ENCODE data around the gene ACTRT2. TPM values are rescaled to one million over a fixed set of nuclear protein-coding genes. Genes with fewer than 3 reads are reported as not detected.

The ACTRT2 gene
- total RNA-seq (not detected), polyA plus RNA-seq (not detected), total RNA-seq (not detected)

- ChIA-PET CTCF (no interaction called here), POLR2A (no interaction called here)
- H3K4me3 Mint-ChIP-seq = no peak within 1 kb of the TSS
- H3K27ac Mint-ChIP-seq = peak within 1 kb of the TSS in 2 of 9 donors; percentile 14 to 18
- ATAC-seq = no peak
- Histone ChIP-seq H3K4me1 (ENCODE audit: control insufficient read depth in 2 of 2, insufficient read depth in 2 of 2, low read length in 2 of 2) (no peaks in the 10 kb centered on the region), H3K9me3 (ENCODE audit: control insufficient read depth in 2 of 3, low read length in 3 of 3) (no peaks in the 10 kb centered on the region), H3K4me3 (ENCODE audit: low read length) (no peak within 1 kb of the TSS), H3K27me3 (ENCODE audit: control insufficient read depth in 2 of 2, insufficient read depth in 2 of 2, low read length in 2 of 2) (no peaks in the 10 kb centered on the region), H3K36me3 (ENCODE audit: control insufficient read depth in 2 of 3, insufficient read depth in 3 of 3, low read length in 3 of 3) (no peaks in the 10 kb centered on the region), H3K27ac (ENCODE audit: low read depth, low read length) (no peak within 1 kb of the TSS)
- H3K27me3 Mint-ChIP-seq = peaks cover 0 to 4% (median 0%) of the 10 kb centered on the region in 5 donors
- peak in 1 of 9 donors; percentile 5 for DNase-seq
- intact Hi-C loops (cut with micrococcal nuclease) = no loop called here
- H3K4me1 Mint-ChIP-seq = peaks cover 0 to 1% (median 0%) of the 10 kb centered on the region in 7 donors
- no peaks in the 10 kb centered on the region for H3K36me3 Mint-ChIP-seq
- peaks cover 0 to 2% (median 0%) of the 10 kb centered on the region in 11 donors for H3K9me3 Mint-ChIP-seq
These were observed at the start of gene ACTRT2 for GRCh38 chr1:3021233-3021671. ACTRT2 (plus strand) TSS chr1:3021467; CDS start chr1:3021687, 220 bp downstream.

GRCh38 chr1:2971609-2972008, 49.7 kb upstream of the ACTRT2 start:
- H3K36me3 ChIP-seq (ENCODE audit: control insufficient read depth in 2 of 3, insufficient read depth in 3 of 3, low read length in 3 of 3) = no peaks in the 10 kb centered on the region
- H3K9me3 ChIP-seq (ENCODE audit: control insufficient read depth in 2 of 3, low read length in 3 of 3) = no peaks in the 10 kb centered on the region
- no peak overlapping the region for H3K27ac Mint-ChIP-seq
- H3K9me3 Mint-ChIP-seq = no peaks in the 10 kb centered on the region
- H3K4me3 Mint-ChIP-seq = no peak overlapping the region
- peaks cover 0 to 7% (median 0%) of the 10 kb centered on the region in 7 donors for H3K4me1 Mint-ChIP-seq
- no peak overlapping the region for H3K27ac ChIP-seq (ENCODE audit: low read depth, low read length)
- no peak for ATAC-seq
- H3K27me3 ChIP-seq (ENCODE audit: control insufficient read depth in 2 of 2, insufficient read depth in 2 of 2, low read length in 2 of 2) = no peaks in the 10 kb centered on the region
- no peaks in the 10 kb centered on the region for H3K4me1 ChIP-seq (ENCODE audit: control insufficient read depth in 2 of 2, insufficient read depth in 2 of 2, low read length in 2 of 2)
- H3K27me3 Mint-ChIP-seq = peaks cover 0 to 4% (median 0%) of the 10 kb centered on the region in 5 donors
- no peak for DNase-seq
- H3K4me3 ChIP-seq (ENCODE audit: low read length) = no peak overlapping the region
- CTCF ChIA-PET = no interaction called here
- H3K36me3 Mint-ChIP-seq = no peaks in the 10 kb centered on the region
- intact Hi-C loops (cut with micrococcal nuclease) = no loop called here
- POLR2A ChIA-PET = no interaction called here

GRCh38 chr1:2972011-2972878, 49.0 kb upstream of the ACTRT2 start:
- no peak for DNase-seq
- Mint-ChIP-seq H3K4me1 (peaks cover 0 to 7% (median 0%) of the 10 kb centered on the region in 7 donors), H3K9me3 (no peaks in the 10 kb centered on the region), H3K27me3 (peaks cover 0 to 4% (median 0%) of the 10 kb centered on the region in 5 donors), H3K4me3 (no peak overlapping the region), H3K36me3 (no peaks in the 10 kb centered on the region), H3K27ac (no peak overlapping the region)
- intact Hi-C loops (cut with micrococcal nuclease) = no loop called here
- no peak overlapping the region for H3K4me3 ChIP-seq (ENCODE audit: low read length)
- no peak for ATAC-seq
- H3K27me3 ChIP-seq (ENCODE audit: control insufficient read depth in 2 of 2, insufficient read depth in 2 of 2, low read length in 2 of 2) = no peaks in the 10 kb centered on the region
- no peak overlapping the region for H3K27ac ChIP-seq (ENCODE audit: low read depth, low read length)
- H3K4me1 ChIP-seq (ENCODE audit: control insufficient read depth in 2 of 2, insufficient read depth in 2 of 2, low read length in 2 of 2) = no peaks in the 10 kb centered on the region
- ChIA-PET POLR2A (no interaction called here), CTCF (no interaction called here)
- no peaks in the 10 kb centered on the region for H3K9me3 ChIP-seq (ENCODE audit: control insufficient read depth in 2 of 3, low read length in 3 of 3)
- H3K36me3 ChIP-seq (ENCODE audit: control insufficient read depth in 2 of 3, insufficient read depth in 3 of 3, low read length in 3 of 3) = no peaks in the 10 kb centered on the region

- Mint-ChIP-seq H3K36me3 (no peaks in the 10 kb centered on the region), H3K9me3 (no peaks in the 10 kb centered on the region), H3K27me3 (peaks cover 0 to 4% (median 0%) of the 10 kb centered on the region in 5 donors), H3K27ac (no peak overlapping the region), H3K4me1 (peaks cover 0 to 7% (median 0%) of the 10 kb centered on the region in 7 donors), H3K4me3 (no peak overlapping the region)
- H3K4me1 ChIP-seq (ENCODE audit: control insufficient read depth in 2 of 2, insufficient read depth in 2 of 2, low read length in 2 of 2) = no peaks in the 10 kb centered on the region
- H3K27ac ChIP-seq (ENCODE audit: low read depth, low read length) = no peak overlapping the region
- no peaks in the 10 kb centered on the region for H3K27me3 ChIP-seq (ENCODE audit: control insufficient read depth in 2 of 2, insufficient read depth in 2 of 2, low read length in 2 of 2)
- no peaks in the 10 kb centered on the region for H3K9me3 ChIP-seq (ENCODE audit: control insufficient read depth in 2 of 3, low read length in 3 of 3)
- H3K4me3 ChIP-seq (ENCODE audit: low read length) = no peak overlapping the region
- CTCF ChIA-PET = no interaction called here
- H3K36me3 ChIP-seq (ENCODE audit: control insufficient read depth in 2 of 3, insufficient read depth in 3 of 3, low read length in 3 of 3) = no peaks in the 10 kb centered on the region
- intact Hi-C loops (cut with micrococcal nuclease) = no loop called here
- ATAC-seq (no peak), DNase-seq (no peak)
- POLR2A ChIA-PET = no interaction called here
These were observed 48.2 kb upstream of the ACTRT2 start for GRCh38 chr1:2972879-2973575.

- POLR2A ChIA-PET = no interaction called here
- DNase-seq = no peak
- Histone ChIP-seq H3K27me3 (ENCODE audit: control insufficient read depth in 2 of 2, insufficient read depth in 2 of 2, low read length in 2 of 2) (no peaks in the 10 kb centered on the region), H3K27ac (ENCODE audit: low read depth, low read length) (no peak overlapping the region), H3K36me3 (ENCODE audit: control insufficient read depth in 2 of 3, insufficient read depth in 3 of 3, low read length in 3 of 3) (no peaks in the 10 kb centered on the region), H3K4me1 (ENCODE audit: control insufficient read depth in 2 of 2, insufficient read depth in 2 of 2, low read length in 2 of 2) (no peaks in the 10 kb centered on the region), H3K9me3 (ENCODE audit: control insufficient read depth in 2 of 3, low read length in 3 of 3) (no peaks in the 10 kb centered on the region), H3K4me3 (ENCODE audit: low read length) (no peak overlapping the region)
- H3K4me1 Mint-ChIP-seq = peaks cover 0 to 7% (median 0%) of the 10 kb centered on the region in 7 donors
- no peaks in the 10 kb centered on the region for H3K36me3 Mint-ChIP-seq
- no peak overlapping the region for H3K4me3 Mint-ChIP-seq
- H3K27me3 Mint-ChIP-seq = peaks cover 0 to 4% (median 0%) of the 10 kb centered on the region in 5 donors
- CTCF ChIA-PET = no interaction called here
- no peak overlapping the region for H3K27ac Mint-ChIP-seq
- H3K9me3 Mint-ChIP-seq = no peaks in the 10 kb centered on the region
- ATAC-seq = no peak
- intact Hi-C loops (cut with micrococcal nuclease) = no loop called here
These were observed 47.4 kb upstream of the ACTRT2 start for GRCh38 chr1:2973601-2974593.

- ChIA-PET POLR2A (no interaction called here), CTCF (no interaction called here)
- no peak overlapping the region for H3K4me3 ChIP-seq (ENCODE audit: low read length)
- no peaks in the 10 kb centered on the region for H3K27me3 ChIP-seq (ENCODE audit: control insufficient read depth in 2 of 2, insufficient read depth in 2 of 2, low read length in 2 of 2)
- Mint-ChIP-seq H3K27ac (no peak overlapping the region), H3K27me3 (peaks cover 0 to 4% (median 0%) of the 10 kb centered on the region in 5 donors), H3K4me1 (peaks cover 0 to 7% (median 0%) of the 10 kb centered on the region in 7 donors), H3K9me3 (no peaks in the 10 kb centered on the region), H3K4me3 (no peak overlapping the region), H3K36me3 (no peaks in the 10 kb centered on the region)
- H3K4me1 ChIP-seq (ENCODE audit: control insufficient read depth in 2 of 2, insufficient read depth in 2 of 2, low read length in 2 of 2) = no peaks in the 10 kb centered on the region
- H3K27ac ChIP-seq (ENCODE audit: low read depth, low read length) = no peak overlapping the region
- intact Hi-C loops (cut with micrococcal nuclease) = no loop called here
- no peaks in the 10 kb centered on the region for H3K9me3 ChIP-seq (ENCODE audit: control insufficient read depth in 2 of 3, low read length in 3 of 3)
- H3K36me3 ChIP-seq (ENCODE audit: control insufficient read depth in 2 of 3, insufficient read depth in 3 of 3, low read length in 3 of 3) = no peaks in the 10 kb centered on the region
- ATAC-seq (no peak), DNase-seq (no peak)
These were observed 46.5 kb upstream of the ACTRT2 start for GRCh38 chr1:2974701-2975301.
